Natural killer cell (primary cell): ENCODE results near the gene DGKK. TPM values are rescaled to one million over a fixed set of nuclear protein-coding genes. Genes with fewer than 3 reads are reported as not detected.
A peak's percentile ranks its signal among the peaks of the same experiment; 100 is the strongest.

Source experiments
- ATAC-seq, 3 donors: fragments of 150-1000 bp in 2 of 3; fragments of 200-7000 bp in 1 of 3; cut with Tn5 transposase; 1 replicate in 1 of 3; 2 replicates in 2 of 3; pipeline ENCODE4 v1.10.0; 2021; ENCODE audit warnings: mild to moderate bottlenecking in 2 of 3, moderate library complexity in 2 of 3
- DNase-seq, 2 donors: peaks; one replicate each; pipeline versions ENCODE4 v3.0.0 to v3.0.0-alpha.2; 2013 to 2021; ENCODE audit warnings: mixed read lengths in 1 of 2
- H3K27ac ChIP-seq: one replicate; pipeline ENCODE4 v1.5.1; 2013; ENCODE audit warnings: mild to moderate bottlenecking, low read length
- H3K27me3 ChIP-seq: one replicate; pipeline ENCODE4 v1.6.1; 2013; ENCODE audit warnings: low read length; ENCODE audit not compliant: control insufficient read depth, insufficient read depth
- H3K36me3 ChIP-seq: one replicate; pipeline ENCODE4 v1.6.1; 2013; ENCODE audit warnings: low read length; ENCODE audit not compliant: control insufficient read depth, insufficient read depth
- H3K4me1 ChIP-seq: one replicate; pipeline ENCODE4 v1.6.1; 2013; ENCODE audit warnings: low read length; ENCODE audit not compliant: control insufficient read depth, insufficient read depth
- H3K4me3 ChIP-seq: one replicate; pipeline ENCODE4 v1.5.1; 2013; ENCODE audit warnings: low read length
- H3K9me3 ChIP-seq: one replicate; pipeline ENCODE4 v1.6.1; 2013; ENCODE audit warnings: low read length; ENCODE audit not compliant: control insufficient read depth, insufficient read depth
- H3K27ac Mint-ChIP-seq, 2 donors: one replicate each; pipeline ENCODE4 v1.8.0; 2022; ENCODE audit warnings: mild to moderate bottlenecking in 2 of 2, mixed read lengths in 2 of 2, moderate library complexity in 1 of 2
- H3K27me3 Mint-ChIP-seq, 2 donors: one replicate each; pipeline ENCODE4 v1.8.0; 2022; ENCODE audit warnings: low read depth in 2 of 2, mixed read lengths in 2 of 2
- H3K36me3 Mint-ChIP-seq: one replicate; pipeline ENCODE4 v1.8.0; 2022; ENCODE audit warnings: mixed read lengths
- H3K4me1 Mint-ChIP-seq, 2 donors: one replicate each; pipeline ENCODE4 v1.8.0; 2022; ENCODE audit warnings: mixed read lengths in 2 of 2
- H3K4me3 Mint-ChIP-seq: one replicate; pipeline ENCODE4 v1.8.0; 2022; ENCODE audit warnings: mild to moderate bottlenecking, moderate library complexity, mixed read lengths
- H3K9me3 Mint-ChIP-seq, 2 donors: one replicate each; pipeline ENCODE4 v1.8.0; 2022; ENCODE audit warnings: mixed read lengths in 2 of 2
- WGBS: methylation state at CpG from one replicate; pipeline ENCODE4 v1.1.7; 2013; ENCODE audit warnings: missing lambda C conversion rate; ENCODE audit not compliant: insufficient coverage; 5-methylcytosine and 5-hydroxymethylcytosine counted together
- intact Hi-C: fragments of 100-400 bp; cut with micrococcal nuclease; formaldehyde crosslinking; loops from one replicate; pipeline ENCODE4 v1.14.2; 2022
- total RNA-seq, 4 donors: library from RNA; stranded (reverse); fragments of 120-200 nt in 1 of 4; gene quantifications; one replicate each; pipeline versions ENCODE4 v1.2.3 to v1.2.4, GENCODE V29; 2013 to 2022
- TF ChIP-seq, protein P1 (sequence below): fragments of 200-600 bp; IDR thresholded peaks from one replicate; pipeline ENCODE4 v1.8.0; 2022; ENCODE audit warnings: antibody characterized with exemption

The DGKK gene
- total RNA-seq, 3 donors from 2014 or later (not counting 1 experiment from before 2014, with no cell fraction given): 8.8 to 11.4 (median 9.7) TPM

DNA sequence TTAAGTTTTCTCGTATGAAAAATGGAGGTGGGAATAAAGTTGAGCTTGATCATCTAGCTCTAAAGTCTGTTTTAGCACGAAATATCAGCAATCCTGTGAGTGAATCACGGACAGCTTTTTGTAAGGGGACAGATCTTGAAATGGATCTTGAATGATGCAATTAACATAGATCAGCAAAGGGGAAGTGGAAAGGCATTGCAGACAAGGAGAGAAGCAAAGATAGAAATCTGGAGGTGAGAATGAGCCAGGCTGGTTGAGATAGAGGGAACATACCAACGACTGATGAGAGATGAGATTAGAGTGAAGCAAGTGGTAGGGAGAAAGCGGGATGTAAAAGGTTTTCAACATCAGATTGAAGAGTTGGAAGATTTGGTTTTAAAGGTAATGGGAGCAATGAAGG is 4.6 kb upstream of the DGKK start:
- Mint-ChIP-seq H3K9me3 (no peaks in the 10 kb centered on the region), H3K27ac (no peak overlapping the region), H3K36me3 (no peaks in the 10 kb centered on the region), H3K4me1 (peaks cover 8 to 12% of the 10 kb centered on the region in 2 donors), H3K27me3 (peaks cover 20 to 56% of the 10 kb centered on the region in 2 donors), H3K4me3 (no peak overlapping the region)
- H3K9me3 ChIP-seq: no peaks in the 10 kb centered on the region
- TF ChIP-seq, protein P1, sequence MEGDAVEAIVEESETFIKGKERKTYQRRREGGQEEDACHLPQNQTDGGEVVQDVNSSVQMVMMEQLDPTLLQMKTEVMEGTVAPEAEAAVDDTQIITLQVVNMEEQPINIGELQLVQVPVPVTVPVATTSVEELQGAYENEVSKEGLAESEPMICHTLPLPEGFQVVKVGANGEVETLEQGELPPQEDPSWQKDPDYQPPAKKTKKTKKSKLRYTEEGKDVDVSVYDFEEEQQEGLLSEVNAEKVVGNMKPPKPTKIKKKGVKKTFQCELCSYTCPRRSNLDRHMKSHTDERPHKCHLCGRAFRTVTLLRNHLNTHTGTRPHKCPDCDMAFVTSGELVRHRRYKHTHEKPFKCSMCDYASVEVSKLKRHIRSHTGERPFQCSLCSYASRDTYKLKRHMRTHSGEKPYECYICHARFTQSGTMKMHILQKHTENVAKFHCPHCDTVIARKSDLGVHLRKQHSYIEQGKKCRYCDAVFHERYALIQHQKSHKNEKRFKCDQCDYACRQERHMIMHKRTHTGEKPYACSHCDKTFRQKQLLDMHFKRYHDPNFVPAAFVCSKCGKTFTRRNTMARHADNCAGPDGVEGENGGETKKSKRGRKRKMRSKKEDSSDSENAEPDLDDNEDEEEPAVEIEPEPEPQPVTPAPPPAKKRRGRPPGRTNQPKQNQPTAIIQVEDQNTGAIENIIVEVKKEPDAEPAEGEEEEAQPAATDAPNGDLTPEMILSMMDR: no peak
- peaks cover 16% of the 10 kb centered on the region for H3K4me1 ChIP-seq
- 64% methylated on average over 5 of the region's 5 CpGs for WGBS
- DNase-seq: no peak
- H3K27ac ChIP-seq: no peak overlapping the region
- intact Hi-C loops: no loop called here
- H3K27me3 ChIP-seq: peaks cover 10% of the 10 kb centered on the region
- H3K4me3 ChIP-seq: no peak overlapping the region
- no peaks in the 10 kb centered on the region for H3K36me3 ChIP-seq
- no peak for ATAC-seq

DNA sequence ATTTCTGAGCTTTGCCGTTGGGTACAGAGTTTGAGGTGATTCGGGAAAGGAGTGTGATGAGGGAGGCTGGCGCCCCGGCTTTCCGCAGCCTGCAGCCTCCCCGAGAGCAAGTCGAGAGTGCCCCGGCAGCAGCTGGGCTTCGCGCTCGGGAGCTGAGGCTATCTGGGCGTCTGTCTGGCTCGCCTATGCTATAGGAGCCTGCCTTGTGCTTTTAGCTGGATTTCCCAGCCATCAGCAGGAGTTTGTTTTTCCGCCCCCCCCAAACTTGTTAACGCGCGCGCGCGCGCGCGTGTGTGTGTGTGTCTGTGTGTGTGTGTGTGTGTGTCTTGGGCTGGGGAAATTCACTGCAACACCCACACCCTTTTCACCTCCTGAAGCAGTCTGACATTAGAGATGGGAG is 765 bp upstream of the DGKK start:
- peaks cover 22% of the 10 kb centered on the region for H3K4me1 ChIP-seq
- no peak overlapping the region for H3K27ac ChIP-seq
- DNase-seq (no peak), ATAC-seq (peak in 2 of 3 donors; percentile 14 to 25)
- intact Hi-C loops: no loop called here
- peaks cover 13% of the 10 kb centered on the region for H3K27me3 ChIP-seq
- Mint-ChIP-seq H3K36me3 (no peaks in the 10 kb centered on the region), H3K4me1 (peaks cover 8 to 19% of the 10 kb centered on the region in 2 donors), H3K27me3 (peaks cover 28 to 64% of the 10 kb centered on the region in 2 donors), H3K4me3 (peak overlapping the region; percentile 78), H3K27ac (no peak overlapping the region), H3K9me3 (no peaks in the 10 kb centered on the region)
- H3K9me3 ChIP-seq: no peaks in the 10 kb centered on the region
- H3K4me3 ChIP-seq: no peak overlapping the region
- no peaks in the 10 kb centered on the region for H3K36me3 ChIP-seq
- TF ChIP-seq, protein P1: no peak
- WGBS: 0% methylated on average over 13 of the region's 23 CpGs

DNA sequence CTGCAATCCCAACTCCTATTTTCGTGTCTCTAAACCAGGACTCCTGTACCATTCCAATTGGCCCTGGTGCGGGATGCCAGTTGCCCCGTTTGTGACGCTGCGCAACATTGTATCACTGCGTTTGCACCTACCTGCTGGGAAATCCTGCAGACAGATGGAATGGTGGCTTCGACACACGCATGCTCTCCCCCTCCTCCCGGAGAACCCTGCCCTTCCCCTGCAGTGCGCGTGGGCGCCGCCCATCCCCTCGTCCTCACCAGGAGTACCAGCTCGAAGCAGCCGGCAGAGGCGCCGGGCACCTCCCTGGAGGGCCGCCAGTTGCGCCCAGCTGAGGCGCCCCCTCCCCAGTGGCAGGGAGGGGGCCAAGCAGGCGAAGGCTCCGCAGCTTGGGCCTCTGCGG is 1.4 kb downstream of the DGKK start:
- H3K4me1 ChIP-seq: peaks cover 22% of the 10 kb centered on the region
- no peaks in the 10 kb centered on the region for H3K9me3 ChIP-seq
- H3K9me3 Mint-ChIP-seq: no peaks in the 10 kb centered on the region
- no peak overlapping the region for H3K4me3 Mint-ChIP-seq
- no peaks in the 10 kb centered on the region for H3K36me3 ChIP-seq
- H3K4me3 ChIP-seq: peak overlapping the region; percentile 32
- 9% methylated on average over 24 of the region's 24 CpGs for WGBS
- peaks cover 18% of the 10 kb centered on the region for H3K27me3 ChIP-seq
- DNase-seq (no peak), ATAC-seq (peak in 1 of 3 donors; percentile 33)
- peaks cover 24 to 56% of the 10 kb centered on the region in 2 donors for H3K27me3 Mint-ChIP-seq
- H3K27ac Mint-ChIP-seq: no peak overlapping the region
- no peak overlapping the region for H3K27ac ChIP-seq
- TF ChIP-seq, protein P1: no peak
- H3K36me3 Mint-ChIP-seq: no peaks in the 10 kb centered on the region
- peaks cover 8 to 19% of the 10 kb centered on the region in 2 donors for H3K4me1 Mint-ChIP-seq
- intact Hi-C loops: no loop called here

DNA sequence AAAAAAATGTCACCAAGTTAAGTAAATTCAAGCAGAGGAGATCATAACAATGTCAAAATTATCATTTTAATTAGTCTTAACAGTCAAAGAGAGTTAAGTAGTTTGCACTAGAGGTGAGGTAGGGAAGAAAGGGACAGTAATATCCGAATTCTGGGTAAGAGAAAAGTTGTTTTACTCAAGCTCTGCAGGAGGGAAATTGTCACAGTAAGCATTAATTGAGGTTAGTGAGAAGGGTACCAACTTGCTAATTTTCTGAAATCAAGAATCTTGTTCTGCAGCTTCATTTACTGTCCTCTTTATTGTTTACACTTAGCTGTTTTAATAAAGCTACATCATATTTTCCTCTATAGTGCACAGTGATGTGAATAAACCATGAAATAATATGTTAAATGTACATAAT is 11.0 kb downstream of the DGKK start:
- ATAC-seq (no peak), DNase-seq (no peak)
- H3K4me1 Mint-ChIP-seq: peaks cover 0 to 7% of the 10 kb centered on the region in 2 donors
- Histone ChIP-seq H3K27ac (no peak overlapping the region), H3K4me1 (no peaks in the 10 kb centered on the region), H3K4me3 (no peak overlapping the region), H3K36me3 (no peaks in the 10 kb centered on the region), H3K27me3 (peaks cover 2% of the 10 kb centered on the region), H3K9me3 (no peaks in the 10 kb centered on the region)
- no peaks in the 10 kb centered on the region for H3K36me3 Mint-ChIP-seq
- TF ChIP-seq, protein P1: no peak
- H3K4me3 Mint-ChIP-seq: no peak overlapping the region
- intact Hi-C loops: no loop called here
- H3K9me3 Mint-ChIP-seq: no peaks in the 10 kb centered on the region
- H3K27ac Mint-ChIP-seq: no peak overlapping the region
- WGBS: 86% methylated on average over 1 of the region's 1 CpG
- peaks cover 3 to 34% of the 10 kb centered on the region in 2 donors for H3K27me3 Mint-ChIP-seq
